AG04450 (cell line): ENCODE results near the gene RASAL1. TPM values are rescaled to one million over a fixed set of nuclear protein-coding genes. Genes with fewer than 3 reads are reported as not detected.

ENCODE experiments used
- CTCF ChIA-PET: fragments of 300-600, 350-600 bp; formaldehyde crosslinking; extraction: SDS; loops from one replicate; lab custom pipeline; 2022; ENCODE audit warnings: antibody characterized with exemption, inconsistent platforms; lab: Charles Lee
- POLR2A ChIA-PET: fragments of 350-600 bp; formaldehyde crosslinking; extraction: SDS; loops from one replicate; lab custom pipeline; 2021; ENCODE audit warnings: antibody characterized with exemption, inconsistent platforms; lab: Yijun Ruan, JAX
- DNase-seq: peaks from one replicate; pipeline ENCODE4 v3.0.0-alpha.2; 2011; ENCODE audit warnings: low read depth, low spot score
- H3K27ac ChIP-seq: one replicate; pipeline ENCODE4 v1.5.1; 2012; ENCODE audit warnings: low read depth, low read length, control low read depth
- H3K27me3 ChIP-seq: one replicate; pipeline ENCODE4 v1.6.0; 2012; ENCODE audit warnings: low read length; ENCODE audit not compliant: control insufficient read depth, insufficient read depth
- H3K4me3 ChIP-seq: 2 replicates; pipeline ENCODE4 v1.5.1; 2011; ENCODE audit warnings: mild to moderate bottlenecking, low read depth, low read length, control low read depth
- H3K9me3 ChIP-seq: 2 replicates; pipeline ENCODE4 v1.5.1; 2012; ENCODE audit warnings: low read length; ENCODE audit not compliant: control insufficient read depth, insufficient read depth
- CTCF ChIP-seq: IDR thresholded peaks from 2 replicates; pipeline ENCODE4 v1.5.1; 2011; ENCODE audit warnings: low read depth, low read length, control low read depth, inconsistent platforms
- polyA plus RNA-seq: library from polyadenylated mRNA; depleted of rRNA; stranded (reverse); fragments of >200 nt; gene quantifications from 2 replicates; pipeline ENCODE4 v1.2.3, GENCODE V29; 2011

The RASAL1 gene
- polyA plus RNA-seq, 1 experiment: not detected

- no peak overlapping the region for H3K27ac ChIP-seq
- no peak for TF ChIP-seq CTCF
- no peaks in the 10 kb centered on the region; the same call in 1 of the 2 replicates for H3K9me3 ChIP-seq
- H3K4me3 ChIP-seq: no peak overlapping the region
- DNase-seq: no peak
- peaks cover 28% of the 10 kb centered on the region for H3K27me3 ChIP-seq
- POLR2A ChIA-PET: no interaction called here
- CTCF ChIA-PET: interaction anchor here (1.3 kb wide), 1 partner anchor 109 kb away, joined by 6 read pairs; no protein-coding TSS in a partner anchor
Measured at GRCh38 chr12:113157218-113157859, 21.8 kb upstream of the RASAL1 start.

- DNase-seq: no peak
- POLR2A ChIA-PET: no interaction called here
- Histone ChIP-seq H3K9me3 (no peaks in the 10 kb centered on the region; the same call in 1 of the 2 replicates), H3K4me3 (no peak overlapping the region), H3K27me3 (peaks cover 38% of the 10 kb centered on the region), H3K27ac (no peak overlapping the region)
- CTCF ChIA-PET: no interaction called here
- no peak for TF ChIP-seq CTCF
Measured at GRCh38 chr12:113155646-113156045, 20.1 kb upstream of the RASAL1 start.

GRCh38 chr12:113155060-113155459 lies 19.5 kb upstream of the RASAL1 start:
- POLR2A ChIA-PET: no interaction called here
- peaks cover 40% of the 10 kb centered on the region for H3K27me3 ChIP-seq
- H3K27ac ChIP-seq: no peak overlapping the region
- no peak for DNase-seq
- H3K9me3 ChIP-seq: no peaks in the 10 kb centered on the region; the same call in 1 of the 2 replicates
- CTCF ChIA-PET: interaction anchor here (0.7 to 6.1 kb wide), 2 partner anchors 106 to 1940 kb away, joined by 5 to 45 read pairs; no protein-coding TSS in a partner anchor
- no peak overlapping the region for H3K4me3 ChIP-seq
- no peak for TF ChIP-seq CTCF

- no peak overlapping the region for H3K27ac ChIP-seq
- peaks cover 44% of the 10 kb centered on the region for H3K27me3 ChIP-seq
- H3K4me3 ChIP-seq: peak overlapping the region; percentile 32; the same call in 1 of the 2 replicates
- CTCF ChIA-PET: interaction anchor here (0.6 to 6.1 kb wide), 4 partner anchors 19 to 1940 kb away, joined by 3 to 45 read pairs (median 6); no protein-coding TSS in a partner anchor
- no peak for TF ChIP-seq CTCF
- no peaks in the 10 kb centered on the region; the same call in 1 of the 2 replicates for H3K9me3 ChIP-seq
- POLR2A ChIA-PET: no interaction called here
- no peak for DNase-seq
Measured at GRCh38 chr12:113154351-113154973, 18.9 kb upstream of the RASAL1 start.
